Heart left ventricle (tissue), 13 donors: Measurements from ENCODE around the gene COL2A1.

Source experiments
- CTCF ChIP-seq, 12 donors: fragments of 200-600 bp; sonication (generic) in 4 of 12; IDR thresholded peaks; one replicate each; pipeline versions ENCODE4 v1.5.0 to v1.8.0; 2018 to 2022; ENCODE audit warnings: antibody characterized with exemption in 12 of 12, mild to moderate bottlenecking in 5 of 12
- POLR2A ChIP-seq, 2 donors: fragments of 450-650 bp; IDR thresholded peaks; one replicate each; pipeline ENCODE4 v1.6.1; 2017; ENCODE audit warnings: antibody characterized with exemption in 2 of 2, mild to moderate bottlenecking in 2 of 2, moderate library complexity in 2 of 2
- donor health status: ischemic (EF 13 %, LVEDD 7.1; RV severe dilation, severe dysfunction).
- donor health status: DM: no; HTN: yes; CAD: no.
- donor health status: DM: no; HTN: no; CAD: no.
- donor health status: ischemic (EF 25% LVEDD 6.9; RV normal size, moderate dysfunction).
- donor health status: ischemic (EF 25% LVEDD 5.7; RV mildly dilated, moderate dysfunction).
- donor health status: ischemic (EF 35%, LVEDD 5.7; RV mildly dilated, moderate dysfunction).
- donor health status: nonischemic (EF 11% LVEDD 7.7; RV severe dilation, severe dysfunction).
- donor health status: DM: yes; HTN: yes; CAD: no.
- donor health status: PGD.
- donor health status: ischemic (EF 29% LVEDD 5.4; RV normal size, mild dysfunction).
- donor health status: nonischemic (EF 23%, LVEDD 6.1; RV moderate dilation, normal function).

GRCh38 chr12:48027183-48028002, 23.1 kb upstream of the COL2A1 start:
- no peak for TF ChIP-seq CTCF (IDR thresholded peaks at IDR 0.05)
- TF ChIP-seq POLR2A (IDR thresholded peaks at IDR 0.05) = no peak
